Endothelial cell of hepatic sinusoid (primary cell): Measurements from ENCODE around the gene TIMM22.
"Not testable (repeated sequence)": the region's sequence is repeated elsewhere in the genome, so short reads cannot be mapped to it uniquely, and the experiment has no call there.

Experiments used
- in situ Hi-C: cut with HindIII; loops from 2 replicates; pipeline ENCODE4 v1.10.0; 2017; ENCODE audit warnings: low sequenced_read_pairs

The TIMM22 gene

DNA sequence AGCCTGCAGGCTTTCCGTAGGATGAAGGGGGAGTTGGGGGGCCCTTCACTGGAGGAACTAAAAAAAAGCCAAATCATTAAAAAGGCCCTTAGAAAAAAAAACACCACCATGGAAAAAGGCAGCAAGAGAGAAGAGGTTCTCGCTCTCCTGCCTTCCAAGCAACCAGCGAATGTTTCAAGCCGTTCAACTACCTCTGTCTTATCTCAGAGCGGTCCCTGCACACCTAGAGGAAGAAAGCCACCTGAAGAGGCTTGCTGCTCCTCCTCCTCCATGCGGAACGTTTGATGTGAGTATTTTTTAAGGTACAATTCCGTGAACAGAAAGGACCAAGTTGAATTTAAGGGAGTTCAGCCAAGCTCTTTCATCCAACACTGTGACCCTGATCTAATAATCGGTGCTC, 26.6 kb upstream of the TIMM22 start:
- in situ Hi-C loops = loop anchor here (10.0 kb wide), 1 partner anchor 196 kb away; no protein-coding TSS in a partner anchor

DNA sequence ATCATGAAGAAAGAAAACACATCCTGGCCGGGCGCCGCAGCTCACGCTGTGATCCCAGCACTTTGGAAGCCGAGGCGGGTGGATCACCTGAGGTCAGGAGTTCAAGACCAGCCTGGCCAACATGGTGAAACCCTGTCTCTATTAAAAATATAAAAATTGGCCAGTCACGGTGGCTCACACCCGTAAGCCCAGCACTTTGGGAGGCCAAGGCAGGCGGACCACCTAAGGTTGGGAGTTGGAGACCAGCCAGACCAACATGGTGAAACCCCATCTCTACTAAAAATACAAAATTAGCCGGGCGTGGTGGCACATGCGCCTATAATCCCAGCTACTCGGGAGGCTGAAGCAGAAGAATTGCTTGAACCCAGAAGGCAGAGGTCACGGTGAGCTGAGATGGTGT, 25.1 kb upstream of the TIMM22 start:
- in situ Hi-C loops = loop anchor here (10.0 kb wide), 1 partner anchor 197 kb away; no protein-coding TSS in a partner anchor

DNA sequence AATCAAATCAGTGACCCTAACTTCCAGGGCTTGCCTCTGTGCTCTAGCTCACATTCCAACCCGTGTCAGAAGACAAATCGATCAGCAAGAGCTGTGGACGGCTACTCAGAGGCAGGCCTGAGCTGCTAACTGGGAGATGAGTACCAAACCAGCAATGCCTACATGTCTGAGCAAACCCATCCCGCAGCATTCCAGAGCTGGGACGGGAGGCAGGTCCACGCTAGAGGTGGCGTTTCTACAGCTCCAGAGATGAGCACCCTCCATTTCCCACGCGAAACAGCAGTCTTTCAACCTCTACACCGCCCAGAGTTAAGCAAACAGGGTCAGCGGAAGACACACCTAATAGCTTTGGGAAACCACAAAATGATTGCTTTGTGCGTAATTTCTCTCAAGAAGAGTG, 23.9 kb upstream of the TIMM22 start:
- in situ Hi-C loops = loop anchor here (10.0 kb wide), 1 partner anchor 198 kb away; no protein-coding TSS in a partner anchor

DNA sequence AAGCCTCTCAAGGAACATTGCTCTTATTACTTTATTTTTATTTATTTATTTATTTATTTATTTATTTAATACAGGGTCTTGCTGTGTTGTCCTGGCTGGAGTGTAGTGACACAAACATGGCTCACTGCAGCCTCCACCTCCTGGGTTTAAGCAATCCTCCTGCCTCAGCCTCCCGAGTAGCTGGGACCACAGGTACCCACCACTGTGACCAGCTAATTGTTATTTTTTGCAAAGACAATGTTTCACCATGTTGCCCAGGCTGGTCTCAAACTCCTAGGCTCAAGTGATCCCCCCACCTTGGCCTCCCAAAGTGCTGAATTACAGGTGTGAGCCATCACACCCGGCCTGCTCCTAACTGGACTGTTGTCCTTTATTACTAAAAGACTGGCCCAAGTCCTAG, 22.2 kb upstream of the TIMM22 start:
- in situ Hi-C loops = loop anchor here (5.0 to 10.0 kb wide), 2 partner anchors 77 to 200 kb away; no protein-coding TSS in a partner anchor

DNA sequence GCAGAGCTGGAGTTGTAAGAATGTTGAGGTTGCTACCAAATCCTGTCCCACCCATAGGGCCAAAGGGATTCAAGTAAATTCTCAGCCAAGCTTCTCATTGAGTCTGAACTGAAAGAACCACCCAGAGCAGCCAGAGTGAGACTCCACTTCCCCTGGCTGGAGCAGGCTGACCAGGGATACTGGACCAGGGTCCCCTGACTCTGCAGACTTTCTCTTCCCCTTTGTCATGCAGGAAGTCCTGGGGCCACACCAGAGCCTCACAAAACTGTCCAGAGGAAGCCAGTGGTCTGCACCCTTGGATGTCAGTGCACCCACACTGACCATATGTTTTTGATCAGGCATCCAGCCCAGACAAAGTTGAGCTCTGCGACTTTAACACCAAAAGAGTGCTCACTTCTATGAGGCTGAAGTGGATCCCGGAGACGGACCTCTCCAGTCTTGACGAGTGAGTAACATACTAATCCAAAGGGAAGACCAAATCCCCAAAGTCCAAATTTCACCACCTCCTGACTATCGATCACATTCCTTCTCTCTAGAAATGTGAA, 21.5 kb upstream of the TIMM22 start:
- in situ Hi-C loops = loop anchor here (5.0 to 10.0 kb wide), 2 partner anchors 78 to 201 kb away; no protein-coding TSS in a partner anchor

DNA sequence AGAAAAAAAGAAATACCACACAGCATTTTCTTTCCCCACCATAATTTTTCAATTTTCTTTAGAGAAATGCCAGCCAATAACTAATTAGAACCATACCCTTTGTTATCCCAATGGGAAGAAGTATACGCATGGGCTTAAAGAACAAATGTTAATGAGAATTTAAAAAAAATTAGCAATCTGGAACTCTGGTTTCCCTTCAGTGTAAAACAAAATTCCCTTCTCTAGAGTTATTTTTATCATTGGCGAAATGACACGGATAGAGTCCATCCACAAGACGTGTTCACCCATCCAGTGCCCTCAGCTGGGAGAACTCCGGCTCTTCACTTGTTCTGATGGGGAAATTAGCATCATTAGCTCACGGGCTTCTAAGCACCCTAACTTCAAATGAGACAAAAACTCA, 20.6 kb upstream of the TIMM22 start:
- in situ Hi-C loops = loop anchor here (5.0 to 10.0 kb wide), 2 partner anchors 79 to 202 kb away; no protein-coding TSS in a partner anchor

DNA sequence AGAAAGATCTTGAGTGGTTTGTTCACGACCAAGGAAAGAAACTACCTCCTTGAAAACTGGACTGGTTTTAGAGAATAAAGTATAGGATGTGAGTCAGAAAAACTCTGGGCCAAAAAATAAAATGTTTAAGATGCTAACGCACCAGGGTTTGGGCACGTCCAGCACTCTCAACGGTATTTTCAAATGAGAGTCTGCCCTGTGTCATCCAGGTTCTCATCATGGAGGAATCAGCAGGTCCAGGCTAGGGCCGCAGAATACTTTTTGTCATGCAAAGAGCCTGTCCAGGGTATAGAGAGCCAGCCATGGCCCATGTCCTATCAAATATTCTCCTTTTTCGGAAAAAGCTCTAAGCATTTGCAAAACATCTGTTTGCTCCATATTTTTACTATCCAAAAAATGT, 19.8 kb upstream of the TIMM22 start:
- in situ Hi-C loops = loop anchor here (5.0 to 10.0 kb wide), 2 partner anchors 80 to 202 kb away; no protein-coding TSS in a partner anchor

DNA sequence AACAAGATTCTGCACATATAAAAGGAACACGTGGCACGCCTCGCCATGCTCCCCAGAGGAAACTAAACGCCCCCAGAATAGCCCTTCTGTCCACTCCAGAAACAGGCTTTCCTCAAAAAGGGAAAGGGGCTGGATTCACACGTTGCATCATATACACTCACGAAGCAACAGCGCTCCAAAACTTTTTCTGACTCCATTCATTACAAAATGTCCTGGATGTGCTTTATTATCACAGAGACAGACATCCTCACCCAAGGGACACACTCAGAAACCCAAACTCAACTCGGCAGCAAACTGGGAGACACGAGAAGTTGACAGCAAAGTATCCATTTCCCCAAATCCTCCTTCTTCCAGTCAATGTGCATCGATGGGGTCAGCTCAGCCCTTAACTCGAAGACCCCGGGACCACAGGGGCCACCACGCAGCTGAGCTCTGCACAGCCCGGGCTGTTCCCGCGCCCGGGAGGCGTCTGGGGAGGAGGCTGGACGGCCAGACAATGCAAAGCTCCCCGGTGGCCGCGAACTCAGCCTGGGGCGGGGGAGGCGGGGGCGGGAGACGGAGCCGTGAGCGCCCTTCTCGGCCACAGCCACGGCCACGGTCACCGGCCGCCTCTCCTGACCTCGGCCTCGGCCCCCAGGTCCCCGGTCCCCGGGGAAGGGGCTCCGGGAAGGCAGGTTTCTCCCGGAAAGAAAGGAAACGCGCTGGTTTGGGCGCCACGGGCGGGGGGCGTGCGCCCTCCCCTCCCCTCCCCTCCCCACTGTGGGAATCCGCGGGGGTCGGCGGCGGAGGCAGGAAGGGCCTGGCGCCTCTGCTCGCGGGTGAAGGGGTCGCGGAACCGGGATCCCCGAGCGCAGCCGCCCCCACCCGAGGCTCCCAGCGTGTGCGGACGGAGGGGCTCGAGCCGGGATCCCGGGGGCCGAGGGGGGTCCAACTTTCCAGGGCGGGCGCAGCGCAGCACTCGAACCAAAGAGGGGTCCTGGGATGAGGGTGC, 18.5 kb upstream of the TIMM22 start:
- in situ Hi-C loops = loop anchor here (5.0 to 10.0 kb wide), 2 partner anchors 81 to 204 kb away; no protein-coding TSS in a partner anchor

DNA sequence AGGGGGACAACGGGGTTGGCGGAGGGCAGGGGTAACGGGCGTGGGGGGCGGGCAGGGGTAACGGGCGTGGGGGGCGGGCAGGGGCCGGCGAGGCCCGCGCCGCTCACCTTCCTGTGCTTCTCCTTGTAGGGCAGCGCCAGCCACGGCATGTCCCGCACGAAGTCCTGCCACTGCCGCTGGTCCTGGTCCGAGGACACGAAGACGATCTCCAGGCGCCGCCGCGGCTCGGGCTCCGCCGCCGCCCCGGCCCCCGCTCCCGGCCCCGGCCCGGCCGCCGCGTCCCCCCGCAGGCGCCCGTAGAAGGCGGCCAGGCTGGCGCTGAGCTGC, 17.8 kb upstream of the TIMM22 start:
- in situ Hi-C loops = loop anchor here (5.0 to 10.0 kb wide), 2 partner anchors 82 to 204 kb away; no protein-coding TSS in a partner anchor

DNA sequence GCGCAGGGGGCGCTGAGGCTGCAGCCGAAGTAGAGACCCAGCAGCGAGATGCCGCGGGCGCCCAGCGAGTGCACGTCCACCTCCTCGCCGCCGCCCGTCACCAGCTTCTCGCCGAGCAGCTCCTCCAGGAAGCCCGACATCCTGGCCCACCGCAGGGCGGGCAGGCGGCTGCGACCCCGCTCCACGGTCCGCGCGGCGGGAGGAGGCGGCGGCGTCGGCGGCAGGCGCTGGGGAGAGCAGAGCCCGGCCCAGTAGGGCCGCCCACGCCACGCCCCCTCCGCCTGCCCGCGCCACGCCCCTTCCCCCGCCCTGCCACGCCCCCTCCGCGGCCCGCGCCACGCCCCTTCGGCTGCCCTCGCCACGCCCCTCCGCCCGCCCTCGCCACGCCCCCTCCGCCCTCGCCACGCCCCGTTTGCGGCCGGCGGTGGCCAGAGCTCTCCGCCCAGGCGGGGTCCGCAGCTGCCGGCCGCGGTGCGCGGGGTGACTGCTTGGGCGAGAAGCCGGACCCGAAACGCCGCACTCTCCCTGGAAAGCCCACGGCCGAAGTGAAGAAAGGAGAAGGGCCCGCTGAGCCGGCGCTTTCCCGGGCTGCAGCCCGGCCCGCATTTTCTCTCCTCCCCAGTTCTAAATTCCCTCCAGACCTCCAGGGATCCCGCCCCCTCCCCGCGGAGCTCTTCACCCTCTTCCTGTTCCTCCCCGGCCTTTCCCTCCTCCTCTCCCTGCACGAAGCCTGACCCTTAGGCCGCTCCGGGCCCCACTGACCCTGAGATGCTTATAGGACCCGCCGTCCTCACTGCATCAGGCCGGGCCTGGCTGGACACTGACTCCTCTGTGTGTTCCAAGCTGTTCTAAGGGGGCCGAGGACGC, 17.2 kb upstream of the TIMM22 start, which contains the start of gene NXN:
Gene NXN (minus strand): TSS at position 238 of the 867 bp plus-strand sequence.
- in situ Hi-C loops = loop anchor here (5.0 to 10.0 kb wide), 2 partner anchors 82 to 205 kb away; no protein-coding TSS in a partner anchor

DNA sequence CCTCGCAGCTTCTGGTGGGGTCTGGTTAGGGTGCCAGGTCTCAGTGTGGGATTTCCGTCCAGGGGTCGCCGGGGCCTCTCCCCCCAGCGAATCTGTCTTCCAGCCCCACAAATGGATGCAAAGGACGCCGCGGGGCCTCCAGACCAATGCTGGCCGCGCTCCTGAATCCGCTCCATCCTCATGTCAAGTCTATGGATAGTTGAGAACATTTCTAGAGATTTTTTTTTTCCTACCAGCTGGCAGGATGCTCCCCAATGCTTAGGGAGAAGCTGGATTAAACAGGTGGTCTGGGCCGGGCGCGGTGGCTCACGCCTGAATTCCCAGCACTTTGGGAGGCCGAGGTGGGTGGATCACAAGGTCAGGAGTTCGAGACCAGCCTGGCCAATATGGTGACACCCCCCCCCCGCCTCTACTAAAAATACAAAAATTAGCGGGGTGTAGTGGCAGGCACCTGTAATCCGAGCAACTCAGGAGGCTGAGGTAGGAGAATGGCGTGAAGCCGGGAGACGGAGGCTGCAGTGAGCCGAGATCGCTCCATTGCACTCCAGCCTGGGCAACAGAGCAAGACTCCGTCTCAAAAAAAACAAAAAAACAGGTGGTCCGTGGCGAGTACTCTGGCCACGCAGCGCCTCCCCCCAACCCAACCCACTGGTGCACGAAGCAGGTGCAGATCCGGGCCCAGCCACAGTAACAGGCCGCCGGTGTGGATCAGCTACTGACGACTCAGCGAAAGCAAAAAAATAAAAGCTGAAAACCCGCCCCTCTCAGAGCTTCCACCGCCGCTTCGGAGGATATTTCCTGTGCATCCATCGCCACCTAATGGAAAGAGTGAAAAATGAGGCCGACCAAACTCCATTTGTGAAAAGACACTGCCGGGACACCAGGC, 16.3 kb upstream of the TIMM22 start:
- in situ Hi-C loops = no loop called here

DNA sequence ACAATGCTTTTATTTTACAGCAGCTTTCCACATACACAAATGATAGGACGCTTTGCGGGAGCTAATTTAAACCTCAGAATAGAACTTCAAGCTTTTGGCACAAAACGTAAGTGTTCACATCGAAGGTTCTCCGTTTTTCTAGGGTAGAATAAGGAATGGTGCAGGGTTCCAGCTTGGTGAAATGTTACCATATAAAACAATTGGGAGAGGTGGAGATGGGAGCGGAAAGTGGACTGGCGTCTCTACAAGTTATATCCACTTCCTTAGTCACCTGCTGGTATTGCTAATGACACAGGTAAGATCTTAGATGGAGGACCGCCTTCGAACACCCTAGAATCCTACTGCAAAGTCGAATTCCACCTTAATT, 15.7 kb upstream of the TIMM22 start:
- in situ Hi-C loops = no loop called here

DNA sequence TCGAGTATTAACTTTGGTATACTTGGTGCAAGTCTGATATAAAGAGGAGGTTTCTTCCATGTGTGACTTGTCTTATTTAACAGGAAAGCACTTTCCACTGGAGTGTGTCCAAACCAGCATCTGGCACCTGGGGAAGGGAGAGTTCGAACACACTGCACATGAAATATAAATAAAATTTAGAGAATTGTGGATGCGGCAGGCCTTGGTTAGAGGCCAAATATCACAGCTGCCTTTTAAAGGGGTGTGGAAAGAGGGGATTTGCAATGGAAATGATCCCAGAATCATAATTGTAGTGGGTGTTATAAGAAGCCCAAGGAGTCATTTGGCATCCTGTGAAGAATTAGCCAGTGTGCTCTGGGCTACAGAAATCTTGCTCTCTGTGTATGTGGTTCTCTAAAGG, 13.0 kb upstream of the TIMM22 start:
- in situ Hi-C loops = no loop called here

DNA sequence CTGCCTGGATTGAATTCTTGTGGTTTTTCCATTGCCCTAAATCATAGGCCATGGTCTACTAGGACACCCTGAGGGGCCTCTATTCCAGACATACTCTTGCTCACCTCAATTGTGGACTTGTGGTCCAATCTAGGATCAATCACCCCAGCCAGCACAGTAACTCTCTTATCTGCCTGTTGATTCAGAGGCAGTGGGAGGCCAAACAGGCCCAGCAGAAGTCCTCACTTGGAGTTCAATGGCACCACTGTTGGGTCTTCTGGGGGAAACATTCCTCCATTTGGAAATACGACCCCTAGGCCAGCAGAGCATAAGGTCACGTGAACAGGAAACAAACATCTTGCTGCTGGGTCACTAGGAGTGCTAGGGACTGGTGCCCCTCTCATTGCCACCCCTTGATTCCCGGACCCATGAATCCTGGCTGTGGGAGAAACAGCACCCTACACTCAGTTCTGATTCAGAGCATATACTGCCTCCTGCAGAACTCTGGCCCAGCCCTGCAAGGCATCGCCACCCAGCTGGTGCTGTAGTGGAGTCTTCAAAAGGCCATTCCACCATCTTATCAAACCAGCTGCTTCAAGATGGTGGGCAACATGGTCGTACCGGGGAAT, 10.5 kb upstream of the TIMM22 start:
- in situ Hi-C loops = no loop called here

DNA sequence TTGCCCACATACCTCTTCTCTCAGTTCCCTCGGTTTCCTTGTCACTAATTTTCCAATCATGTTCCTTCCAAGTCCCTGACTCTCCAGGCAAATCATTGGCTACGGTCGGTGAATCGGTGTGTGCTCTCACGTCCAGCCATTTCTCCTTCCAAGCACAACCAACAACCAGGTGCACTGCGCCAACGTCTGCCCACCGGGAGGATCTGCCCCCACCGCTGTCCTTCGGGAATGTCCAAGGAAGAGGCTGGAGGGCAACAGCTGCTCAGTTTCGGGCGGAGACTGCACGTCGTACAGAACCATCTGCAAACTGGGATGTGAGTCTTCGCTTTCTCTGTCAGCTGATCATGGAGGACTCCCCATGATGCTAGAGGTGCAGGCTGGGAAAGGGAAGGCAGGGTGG, 9.0 kb upstream of the TIMM22 start:
- in situ Hi-C loops = no loop called here

DNA sequence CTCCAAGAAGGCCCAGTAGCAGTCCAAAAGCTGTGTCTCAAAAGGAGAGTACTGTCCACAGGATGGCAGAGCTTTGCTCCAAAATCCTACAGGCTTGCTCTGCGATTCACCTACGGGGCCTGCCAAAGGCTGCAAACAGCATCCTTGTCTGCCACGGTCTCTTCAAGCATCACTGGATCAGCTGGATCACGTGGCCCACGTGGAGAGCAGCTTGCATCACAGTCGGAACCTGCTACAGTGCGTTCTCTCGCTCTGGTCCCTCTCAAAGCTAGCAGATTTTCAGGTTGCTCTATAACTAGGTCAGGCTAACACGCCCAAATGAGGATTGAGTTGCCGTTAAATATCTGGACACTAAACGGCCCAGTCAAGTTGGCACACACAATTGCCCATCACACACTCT, 8.4 kb upstream of the TIMM22 start:
- in situ Hi-C loops = no loop called here

DNA sequence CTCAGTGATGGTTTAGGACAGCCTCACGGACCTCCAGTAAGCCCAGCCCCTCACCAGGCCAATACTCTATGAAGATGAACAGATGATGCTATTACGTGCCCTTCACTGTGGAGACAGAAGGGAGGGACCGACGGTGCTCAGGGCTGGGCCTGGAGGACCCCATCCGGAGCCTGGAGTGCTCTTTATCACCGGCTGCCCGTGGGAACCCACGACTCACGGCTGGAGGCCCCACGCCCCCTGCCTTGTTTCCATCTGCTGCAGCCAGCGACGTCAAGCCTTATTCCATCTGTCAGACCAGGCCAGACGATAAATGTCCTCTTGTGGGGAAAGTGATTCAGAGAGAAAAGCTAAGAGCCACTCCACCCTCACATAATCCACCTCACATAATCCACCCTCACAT, 4.0 kb upstream of the TIMM22 start:
- in situ Hi-C loops = no loop called here

DNA sequence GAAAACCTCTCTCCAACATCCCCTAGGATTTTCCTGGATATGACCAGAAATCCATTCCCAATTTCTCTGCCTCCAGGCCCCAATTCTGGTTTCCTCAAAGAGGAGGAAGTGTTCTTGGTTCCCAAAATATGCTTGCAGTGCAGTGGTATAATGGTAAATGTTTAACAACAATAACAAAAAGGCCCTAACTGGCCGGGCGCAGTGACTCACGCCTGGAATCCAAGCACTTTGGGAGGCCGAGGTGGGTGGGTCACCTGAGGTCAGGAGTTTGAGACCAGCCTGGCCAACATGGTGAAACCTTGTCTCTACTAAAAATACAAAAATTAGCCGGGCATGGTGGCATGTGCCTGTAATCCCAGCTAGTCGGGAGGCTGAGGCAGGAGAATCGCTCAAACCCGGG, 1.6 kb upstream of the TIMM22 start:
- in situ Hi-C loops = not testable (repeated sequence)

DNA sequence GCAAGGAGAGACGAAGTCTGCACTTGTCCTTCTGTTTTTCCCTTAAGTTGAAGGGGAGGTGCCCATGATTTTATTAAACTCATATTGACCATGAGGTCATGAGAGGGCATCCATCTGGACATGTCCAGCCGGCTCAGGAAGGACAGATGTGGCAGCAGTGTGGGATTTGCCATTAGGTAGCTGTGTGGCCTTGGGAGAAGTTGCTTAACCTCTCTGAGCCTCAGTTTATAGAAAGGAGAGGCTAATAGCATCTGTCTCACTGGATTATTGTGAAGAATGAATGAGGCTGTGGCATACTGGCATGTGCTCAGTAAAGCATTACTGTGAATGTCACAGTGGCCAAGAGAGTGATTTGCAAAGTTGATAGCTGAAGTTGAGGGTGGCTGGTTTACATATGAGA, 1.2 kb downstream of the TIMM22 start:
- in situ Hi-C loops = no loop called here
